GM12875 (cell line): ENCODE measurements around the gene PARD3B.

Source experiments
- H3K4me3 ChIP-seq: one replicate; pipeline ENCODE4 v1.5.1; 2011; ENCODE audit warnings: low read depth, low read length, control low read depth
- TF ChIP-seq, protein P1 (sequence below): IDR thresholded peaks from 2 replicates; pipeline ENCODE4 v1.5.1; 2011; ENCODE audit warnings: low read depth, mild to moderate bottlenecking, control low read depth, inconsistent platforms, low read length, moderate library complexity, borderline replicate concordance; ENCODE audit not compliant: insufficient read depth

Gene PARD3B

DNA sequence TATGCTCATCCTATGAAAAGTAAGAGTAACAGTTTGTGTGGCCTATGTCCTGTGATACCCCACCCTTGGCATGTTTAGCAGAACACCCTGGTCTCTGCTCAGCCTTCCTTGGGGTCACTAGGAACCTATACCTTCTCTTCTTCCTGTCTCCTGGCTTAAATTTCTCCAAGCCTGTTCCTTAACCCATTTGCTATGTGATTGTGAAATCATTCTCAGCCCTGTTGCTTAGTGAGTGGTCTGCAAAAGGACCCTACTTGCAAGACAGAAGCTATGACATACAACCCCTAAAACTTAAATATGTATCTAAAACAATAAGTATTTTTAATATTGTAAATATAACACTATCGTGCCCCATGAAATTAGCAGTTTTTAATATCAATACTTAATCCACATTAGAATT, 524.7 kb downstream of the PARD3B start:
- no peak overlapping the region for H3K4me3 ChIP-seq
- TF ChIP-seq, protein P1, sequence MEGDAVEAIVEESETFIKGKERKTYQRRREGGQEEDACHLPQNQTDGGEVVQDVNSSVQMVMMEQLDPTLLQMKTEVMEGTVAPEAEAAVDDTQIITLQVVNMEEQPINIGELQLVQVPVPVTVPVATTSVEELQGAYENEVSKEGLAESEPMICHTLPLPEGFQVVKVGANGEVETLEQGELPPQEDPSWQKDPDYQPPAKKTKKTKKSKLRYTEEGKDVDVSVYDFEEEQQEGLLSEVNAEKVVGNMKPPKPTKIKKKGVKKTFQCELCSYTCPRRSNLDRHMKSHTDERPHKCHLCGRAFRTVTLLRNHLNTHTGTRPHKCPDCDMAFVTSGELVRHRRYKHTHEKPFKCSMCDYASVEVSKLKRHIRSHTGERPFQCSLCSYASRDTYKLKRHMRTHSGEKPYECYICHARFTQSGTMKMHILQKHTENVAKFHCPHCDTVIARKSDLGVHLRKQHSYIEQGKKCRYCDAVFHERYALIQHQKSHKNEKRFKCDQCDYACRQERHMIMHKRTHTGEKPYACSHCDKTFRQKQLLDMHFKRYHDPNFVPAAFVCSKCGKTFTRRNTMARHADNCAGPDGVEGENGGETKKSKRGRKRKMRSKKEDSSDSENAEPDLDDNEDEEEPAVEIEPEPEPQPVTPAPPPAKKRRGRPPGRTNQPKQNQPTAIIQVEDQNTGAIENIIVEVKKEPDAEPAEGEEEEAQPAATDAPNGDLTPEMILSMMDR: no peak

DNA sequence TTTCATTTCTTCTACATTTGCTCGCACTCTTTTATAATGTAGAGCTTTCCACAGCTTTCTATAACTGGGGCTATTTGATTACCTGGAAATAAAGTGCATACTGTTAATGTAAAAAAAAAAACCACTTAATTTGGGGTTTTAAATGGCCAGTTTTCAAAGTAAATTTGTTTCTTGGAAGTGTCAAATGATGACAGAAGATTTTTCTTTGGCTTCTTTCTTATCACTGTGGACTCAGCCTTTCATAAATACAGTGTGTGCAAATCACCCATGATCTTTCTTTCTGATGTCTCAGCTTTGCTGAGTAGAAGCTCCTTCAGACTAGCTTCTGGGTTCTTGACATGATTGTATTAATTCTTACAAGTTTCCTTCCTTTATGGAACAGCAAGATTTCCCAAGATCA, 525.6 kb downstream of the PARD3B start:
- no peak overlapping the region for H3K4me3 ChIP-seq
- TF ChIP-seq, protein P1: no peak

DNA sequence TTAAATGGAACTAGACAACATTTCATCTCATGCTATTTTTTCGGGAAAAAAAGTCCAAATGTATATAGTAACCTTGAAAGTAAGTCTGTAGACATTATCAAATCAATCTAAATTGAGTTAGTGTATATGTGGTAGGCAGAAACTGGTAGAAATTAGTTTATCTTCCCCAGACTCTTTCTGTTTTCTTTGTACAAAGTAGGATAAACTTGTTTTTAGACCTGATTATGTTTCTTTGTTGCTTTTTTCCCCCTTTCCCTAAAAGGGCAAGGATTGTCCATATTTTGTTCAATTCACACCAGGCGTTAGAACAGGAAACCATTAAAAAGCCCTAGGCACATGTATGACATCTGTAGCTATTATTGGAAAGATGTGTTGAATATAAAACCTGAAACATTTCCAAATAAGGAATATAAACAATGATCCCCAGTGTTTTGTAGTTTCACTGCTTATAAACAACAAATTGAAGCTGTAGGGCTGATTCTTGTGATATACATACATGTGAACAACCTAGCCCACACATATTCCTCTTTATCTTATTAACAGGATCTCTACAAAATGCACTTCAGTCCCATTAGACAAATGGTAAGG, 528.3 kb downstream of the PARD3B start:
- H3K4me3 ChIP-seq: no peak overlapping the region
- TF ChIP-seq, protein P1: no peak

DNA sequence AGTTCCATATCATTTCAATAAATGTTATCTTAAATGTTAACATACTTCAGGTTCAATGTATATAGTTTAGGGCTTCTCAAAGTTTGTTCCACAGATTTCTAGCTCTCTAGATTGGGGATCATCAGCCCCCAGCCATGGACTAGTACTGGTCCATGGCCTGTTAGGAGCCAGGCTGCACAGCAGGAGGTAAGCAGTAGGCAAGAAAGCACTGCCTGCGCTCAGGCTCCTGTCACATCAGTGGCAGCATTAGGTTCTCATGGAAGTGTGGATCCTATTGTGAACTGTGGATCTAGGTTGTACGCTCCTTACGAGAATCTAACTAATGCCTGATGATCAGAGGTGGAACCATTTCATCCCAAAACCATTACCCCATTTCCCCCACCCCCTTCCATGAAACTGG, 531.1 kb downstream of the PARD3B start:
- no peak overlapping the region for H3K4me3 ChIP-seq
- TF ChIP-seq, protein P1: no peak

DNA sequence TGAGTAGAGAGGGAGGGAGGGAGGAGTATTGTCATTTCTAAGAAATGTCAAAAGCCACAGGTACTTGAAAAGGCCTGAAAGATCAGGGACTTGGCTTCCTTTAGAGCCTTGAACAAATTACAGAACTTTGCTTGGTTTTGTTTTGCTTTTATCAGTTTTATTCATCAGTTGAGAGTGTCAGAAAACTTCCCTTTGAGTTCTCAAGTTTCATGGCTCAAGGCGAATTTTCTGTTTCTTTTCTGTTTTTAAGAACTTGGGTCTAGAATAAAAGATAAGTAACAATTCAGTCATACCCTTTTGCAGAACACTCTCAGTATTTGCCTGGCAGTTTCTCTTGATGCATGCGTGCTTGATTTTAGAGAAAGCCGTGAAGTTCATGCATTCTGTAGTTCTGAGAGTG, 531.9 kb downstream of the PARD3B start:
- H3K4me3 ChIP-seq: no peak overlapping the region
- TF ChIP-seq, protein P1: no peak

DNA sequence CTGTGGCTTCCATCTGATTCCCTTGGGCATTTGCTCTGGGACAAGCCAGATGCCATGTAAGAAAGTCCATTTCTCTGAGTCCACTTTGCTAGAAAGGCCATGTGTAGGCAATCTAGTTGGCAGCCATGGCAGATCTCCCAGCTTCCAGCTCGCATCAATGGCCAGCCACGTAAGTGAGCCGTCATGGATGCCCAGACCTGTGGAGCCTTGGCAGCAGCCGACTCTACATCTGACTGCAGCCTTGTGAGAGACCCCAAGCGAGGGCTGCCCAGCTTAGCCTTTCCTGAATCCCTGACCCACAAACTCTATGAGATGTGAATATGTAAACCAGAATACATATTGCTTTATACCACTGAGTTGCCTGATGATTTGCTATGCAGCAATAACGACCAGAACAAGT, 533.5 kb downstream of the PARD3B start:
- H3K4me3 ChIP-seq: no peak overlapping the region
- TF ChIP-seq, protein P1: no peak

DNA sequence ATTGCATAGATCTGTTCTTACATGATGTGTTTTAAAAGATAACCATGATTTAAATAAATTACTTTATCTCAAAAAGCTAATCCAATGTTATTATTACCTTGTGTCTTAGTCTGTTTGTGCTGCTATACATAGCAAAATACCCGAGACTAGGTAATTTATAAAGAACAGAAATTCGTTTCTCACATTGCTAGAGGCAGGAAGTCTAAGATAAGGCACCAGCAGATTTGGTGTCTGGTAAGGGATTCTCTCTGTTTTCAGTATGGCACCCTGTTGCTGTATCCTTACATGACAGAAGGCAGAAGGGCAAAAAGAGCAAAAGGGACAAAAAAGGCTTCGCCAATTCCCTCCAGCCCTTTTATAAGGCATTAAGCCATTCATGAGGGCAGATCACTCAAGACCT, 533.9 kb downstream of the PARD3B start:
- TF ChIP-seq, protein P1: no peak
- no peak overlapping the region for H3K4me3 ChIP-seq
